HG02973 (cell line): ENCODE results near the gene DAB2IP.

Source experiments
- ATAC-seq: cut with Tn5 transposase; IDR thresholded peaks from one replicate; pipeline ENCODE4 v1.9.1; 2021; ENCODE audit warnings: moderate library complexity; ENCODE audit not compliant: unreplicated experiment

DAB2IP gene

GRCh38 chr9:121827251-121827967 is 176.0 kb downstream of the DAB2IP start:
- ATAC-seq, result no peak

DNA sequence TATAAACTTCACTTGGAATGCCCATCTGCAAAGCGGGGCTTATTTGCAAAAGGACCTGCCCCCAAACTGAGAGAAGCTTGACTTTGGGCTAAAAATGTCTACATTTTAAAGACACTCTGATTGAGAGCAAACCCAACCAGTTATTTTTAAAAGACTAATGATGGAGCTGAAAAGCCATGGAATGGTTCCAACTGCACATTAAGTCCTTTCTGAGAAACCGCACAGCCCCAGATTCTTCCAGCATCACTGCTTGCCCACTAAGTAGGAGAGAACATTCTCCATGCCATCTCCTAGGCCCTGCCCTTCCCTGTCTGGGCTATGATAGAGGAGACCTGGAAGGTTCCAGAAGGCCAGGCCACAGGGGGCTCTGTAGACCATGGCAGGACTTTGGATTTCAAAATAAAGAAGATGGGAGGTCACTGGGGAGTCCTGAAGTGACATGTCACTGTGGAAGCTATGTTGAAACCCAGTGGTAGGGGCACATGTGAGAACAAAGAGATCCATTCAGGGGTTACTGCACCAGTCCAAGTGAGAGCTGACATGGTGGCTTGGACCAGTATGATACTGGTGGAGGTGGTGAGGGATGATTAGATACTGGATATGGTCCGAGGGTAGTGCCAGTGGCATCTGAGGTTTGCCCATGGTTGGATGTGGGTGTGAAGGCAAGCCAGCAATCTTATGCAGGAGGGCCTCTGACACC is 179.2 kb downstream of the DAB2IP start:
- no peak for ATAC-seq

DNA sequence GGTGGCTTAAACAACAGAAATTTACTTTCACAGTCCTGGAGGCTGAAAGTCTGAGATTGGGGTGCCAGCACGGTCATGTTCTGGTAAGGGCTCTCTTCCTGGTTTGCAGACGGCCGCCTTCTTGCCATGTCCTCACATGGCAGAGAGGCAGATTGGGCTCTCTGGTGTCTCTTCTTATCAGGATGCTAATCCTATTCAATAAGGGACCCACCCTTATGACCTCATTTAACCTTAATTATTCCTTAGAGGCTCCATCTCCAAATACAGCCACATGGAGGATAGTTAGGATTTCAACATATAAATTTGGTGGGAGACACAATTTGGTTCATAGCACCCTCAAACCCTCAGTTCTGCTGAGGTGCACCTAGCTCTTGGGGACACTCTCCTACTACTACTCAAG is 180.4 kb downstream of the DAB2IP start:
- no peak for ATAC-seq

DNA sequence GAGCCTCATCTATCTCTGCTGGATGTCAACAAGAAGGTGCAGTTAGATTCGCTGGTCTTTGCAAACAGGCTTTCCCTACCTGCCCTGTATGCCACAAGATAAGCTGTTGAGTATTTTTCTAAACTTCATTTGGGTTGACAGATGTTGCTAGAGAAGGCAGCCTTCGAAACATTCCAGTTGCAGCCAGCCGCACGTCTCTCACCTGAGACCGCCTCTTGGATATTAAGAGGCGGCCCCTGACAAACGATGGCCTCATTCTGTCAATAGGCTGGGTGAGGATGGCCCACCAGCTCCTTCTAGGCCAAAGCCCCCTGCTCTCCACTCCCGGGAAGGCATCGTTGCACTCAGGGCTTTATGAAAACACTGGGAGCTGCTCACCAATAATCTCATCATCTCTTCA is 181.6 kb downstream of the DAB2IP start:
- no peak for ATAC-seq
